SK-N-SH (cell line): ENCODE results near the gene NEURL2. TPM values are rescaled to one million over a fixed set of nuclear protein-coding genes. Genes with fewer than 3 reads are reported as not detected.

ENCODE experiments used
- CTCF ChIA-PET: fragments of 300-600, 350-600 bp; formaldehyde crosslinking; extraction: SDS; loops from one replicate; lab custom pipeline; 2021; lab: Yijun Ruan, JAX
- POLR2A ChIA-PET: fragments of 350-600 bp; sonication (Branson Sonifier 250); formaldehyde crosslinking; extraction: SDS; loops from one replicate; lab custom pipeline; 2020; ENCODE audit warnings: antibody characterized with exemption, inconsistent platforms; lab: Yijun Ruan, JAX
- DNase-seq: peaks from one replicate; pipeline ENCODE4 v3.0.0; 2012
- H2AFZ ChIP-seq: fragments of 200-600 bp; sonication (generic); 2 replicates; pipeline ENCODE4 v1.8.1; 2016; ENCODE audit warnings: antibody characterized with exemption, mild to moderate bottlenecking, low read depth
- H3F3A ChIP-seq: fragments of 200-600 bp; sonication (generic); replicated peaks from 2 replicates; pipeline ENCODE3; 2016; ENCODE audit warnings: antibody characterized with exemption, mild to moderate bottlenecking; ENCODE audit not compliant: insufficient read depth
- H3K27ac ChIP-seq, 2 experiments: fragments of 200-500 bp in 1 of 2; fragments of 200-600 bp in 1 of 2; sonication (Bioruptor generic) in 1 of 2; sonication (generic), shearing (Covaris generic) in 1 of 2; 2 replicates each; pipeline versions ENCODE4 v1.5.1 to v1.6.1; 2014 to 2016; ENCODE audit warnings: low read depth in 2 of 2, inconsistent platforms in 1 of 2, low read length in 1 of 2, mild to moderate bottlenecking in 1 of 2, mixed read lengths in 1 of 2
- H3K27me3 ChIP-seq: fragments of 200-600 bp; sonication (generic), shearing (Covaris generic); 2 replicates; pipeline ENCODE4 v1.6.1; 2016; ENCODE audit warnings: mixed run types; ENCODE audit not compliant: insufficient read depth
- H3K36me3 ChIP-seq, 2 experiments: fragments of 200-500 bp in 1 of 2; fragments of 200-600 bp in 1 of 2; sonication (Bioruptor generic) in 1 of 2; sonication (generic) in 1 of 2; replicated peaks in 1 of 2; 2 replicates each; pipeline versions ENCODE3 to v1.5.1; 2014 to 2016; ENCODE audit warnings: low read length in 1 of 2, mild to moderate bottlenecking in 1 of 2; ENCODE audit not compliant: insufficient read depth in 2 of 2, control insufficient read depth in 1 of 2
- H3K4me1 ChIP-seq, 2 experiments: fragments of 200-500 bp in 1 of 2; fragments of 200-600 bp in 1 of 2; sonication (Bioruptor generic) in 1 of 2; sonication (generic), shearing (Covaris generic) in 1 of 2; 2 replicates each; pipeline versions ENCODE4 v1.5.1 to v1.6.1; 2014 to 2016; ENCODE audit warnings: low read depth in 1 of 2, low read length in 1 of 2, mixed run types in 1 of 2; ENCODE audit not compliant: insufficient read depth in 2 of 2, control insufficient read depth in 1 of 2
- H3K4me2 ChIP-seq: fragments of 200-600 bp; sonication (generic), shearing (Covaris generic); 2 replicates; pipeline ENCODE4 v1.6.1; 2017; ENCODE audit warnings: mixed run types
- H3K4me3 ChIP-seq, 2 experiments: fragments of 200-500 bp in 1 of 2; fragments of 200-600 bp in 1 of 2; sonication (Bioruptor generic) in 1 of 2; sonication (generic), shearing (Covaris generic) in 1 of 2; 2 replicates each; pipeline versions ENCODE4 v1.5.1 to v1.8.1; 2014 to 2016; ENCODE audit warnings: low read depth in 2 of 2, inconsistent platforms in 1 of 2, low read length in 1 of 2, mild to moderate bottlenecking in 1 of 2, mixed read lengths in 1 of 2, moderate library complexity in 1 of 2
- H3K79me2 ChIP-seq: fragments of 200-600 bp; sonication (generic); 2 replicates; pipeline ENCODE4 v1.8.1; 2017; ENCODE audit warnings: mild to moderate bottlenecking; ENCODE audit not compliant: insufficient read depth
- H3K9ac ChIP-seq: fragments of 200-600 bp; sonication (generic); 2 replicates; pipeline ENCODE4 v1.6.1; 2017; ENCODE audit warnings: mixed run types
- H3K9me2 ChIP-seq: fragments of 200-600 bp; sonication (generic); 2 replicates; pipeline ENCODE4 v1.6.1; 2017; ENCODE audit warnings: mixed run types
- H3K9me3 ChIP-seq: fragments of 200-600 bp; sonication (generic); 2 replicates; pipeline ENCODE4 v1.6.1; 2017; ENCODE audit warnings: mixed run types, mild to moderate bottlenecking, moderate library complexity
- H4K20me1 ChIP-seq: fragments of 200-600 bp; sonication (generic); 2 replicates; pipeline ENCODE4 v1.6.1; 2017; ENCODE audit warnings: mild to moderate bottlenecking, mixed run types; ENCODE audit not compliant: insufficient read depth
- CHD2 ChIP-seq: fragments of 150-350 bp; IDR thresholded peaks from 2 replicates; pipeline ENCODE4 v1.6.1; 2018; ENCODE audit warnings: low read length; ENCODE audit not compliant: partially characterized antibody
- ELF1 ChIP-seq: IDR thresholded peaks from 2 replicates; pipeline ENCODE4 v1.4.0; 2012
- GABPA ChIP-seq: IDR thresholded peaks from 2 replicates; pipeline ENCODE4 v1.4.0; 2012; ENCODE audit warnings: low read depth, mild to moderate bottlenecking
- NRF1 ChIP-seq: IDR thresholded peaks from 2 replicates; pipeline ENCODE4 v1.6.1; 2012; ENCODE audit warnings: low read depth, mild to moderate bottlenecking, low read length
- RCOR1 ChIP-seq: fragments of 150-350 bp; IDR thresholded peaks from 2 replicates; pipeline ENCODE4 v1.6.1; 2017; ENCODE audit warnings: antibody characterized with exemption, low read length
- TCF12 ChIP-seq: IDR thresholded peaks from 2 replicates; pipeline ENCODE4 v1.4.0; 2012
- YY1 ChIP-seq: IDR thresholded peaks from 2 replicates; pipeline ENCODE4 v1.4.0; 2012; ENCODE audit warnings: low read depth, mild to moderate bottlenecking
- WGBS: methylation state at CpG from one replicate; pipeline ENCODE4 v1.1.6; 2017; ENCODE audit warnings: low lambda C conversion rate; 5-methylcytosine and 5-hydroxymethylcytosine counted together
- polyA plus RNA-seq, 3 experiments: library from polyadenylated mRNA; depleted of rRNA; stranded (reverse); fragments of >200 nt; gene quantifications; 2 replicates each; pipeline ENCODE4 v1.2.3, GENCODE V29; 2012
- TF ChIP-seq, protein P1 (sequence below): IDR thresholded peaks from 2 replicates; pipeline ENCODE4 v1.4.0; 2012; ENCODE audit warnings: low read depth, borderline replicate concordance
- TF ChIP-seq, protein P2 (sequence below): IDR thresholded peaks from 2 replicates; pipeline ENCODE4 v1.4.0; 2012; ENCODE audit warnings: low read depth, borderline replicate concordance
- TF ChIP-seq, protein P3 (sequence below): IDR thresholded peaks from 2 replicates; pipeline ENCODE4; 2012
- TF ChIP-seq, protein P4 (sequence below): IDR thresholded peaks from 2 replicates; pipeline ENCODE4 v1.6.1; 2012; ENCODE audit warnings: mild to moderate bottlenecking, low read depth, low read length, moderate library complexity

The NEURL2 gene
- polyA plus RNA-seq, 1 of the 3 experiments (the other 2 are of a cell fraction), result 3.5 TPM

DNA sequence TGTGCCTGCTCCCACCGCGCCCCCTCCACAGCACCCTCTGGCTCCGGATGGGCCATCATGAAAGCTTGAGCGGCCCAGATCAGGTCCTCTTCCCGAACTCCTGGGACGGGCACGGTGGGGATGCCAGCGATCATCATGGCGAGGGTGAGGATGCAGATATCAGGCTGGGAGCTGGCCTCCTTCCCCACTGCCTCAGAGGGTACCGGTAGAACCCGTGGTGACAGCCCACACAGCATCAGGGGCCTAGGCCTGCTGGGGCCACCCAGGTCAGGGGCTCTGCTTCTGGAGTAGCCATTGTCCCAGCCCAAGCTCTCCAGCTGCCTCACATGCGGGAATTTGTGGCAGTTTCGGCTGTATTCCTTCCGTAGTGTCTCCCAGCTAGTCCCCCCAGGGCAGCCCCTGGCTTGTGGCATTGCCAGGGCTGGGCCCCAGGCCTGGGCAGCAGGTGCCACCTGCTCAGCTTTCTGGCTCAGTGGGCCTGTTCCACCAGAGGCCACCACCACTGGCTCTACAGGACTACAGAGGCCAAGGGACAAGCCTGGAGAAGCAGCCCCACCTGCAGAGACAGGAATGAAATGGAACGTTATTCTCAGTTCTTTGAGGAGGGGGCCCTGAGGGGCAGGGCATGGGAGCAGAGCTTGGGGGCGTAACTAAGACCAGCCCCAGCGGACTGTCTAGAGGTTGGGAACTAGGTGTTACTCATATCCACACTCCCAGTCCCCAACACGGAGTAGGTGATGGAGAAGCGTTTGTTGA is 4.2 kb downstream of the NEURL2 start:
- Histone ChIP-seq H4K20me1 (no peaks in the 10 kb centered on the region), H2AFZ (no peak overlapping the region), H3K4me2 (no peak overlapping the region), H3K4me3 (no peak overlapping the region), H3F3A (peaks cover 15% of the 10 kb centered on the region), H3K9me2 (no peaks in the 10 kb centered on the region), H3K4me1 (peaks cover 4 to 10% of the 10 kb centered on the region in 2 experiments; a peak in 3 of 4 replicates), H3K9me3 (no peaks in the 10 kb centered on the region), H3K36me3 (peaks cover 3 to 15% of the 10 kb centered on the region in 2 experiments), H3K79me2 (peaks cover 19% of the 10 kb centered on the region), H3K27ac (no peak overlapping the region), H3K9ac (no peak overlapping the region), H3K27me3 (no peaks in the 10 kb centered on the region)
- no peak for DNase-seq
- ChIA-PET CTCF (no interaction called here), POLR2A (no interaction called here)
- TF ChIP-seq NRF1, result no peak
- WGBS, result 93% methylated on average over 9 of the region's 19 CpGs

DNA sequence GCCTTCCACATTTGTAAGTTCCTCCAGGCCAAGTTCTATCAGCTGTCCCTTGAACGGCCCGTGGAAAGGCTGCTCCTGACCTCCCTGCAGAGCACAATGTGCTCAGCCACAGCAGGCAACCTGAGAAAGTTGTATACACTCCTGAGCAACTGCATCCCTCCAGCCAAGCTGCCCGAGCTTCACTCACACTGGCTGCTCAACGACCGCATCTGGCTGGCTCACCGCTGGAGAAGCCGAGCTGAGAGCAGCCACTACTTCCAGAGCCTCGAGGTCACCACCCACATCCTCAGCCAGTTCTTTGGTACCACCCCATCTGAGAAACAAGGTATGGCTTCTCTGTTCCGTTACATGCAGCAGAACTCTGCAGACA is 7.9 kb downstream of the NEURL2 start:
- no peak for TF ChIP-seq CHD2
- Histone ChIP-seq H3K36me3 (peaks cover 3 to 15% of the 10 kb centered on the region in 2 experiments), H3K4me1 (peaks cover 3 to 10% of the 10 kb centered on the region in 2 experiments; a peak in 2 of 4 replicates), H3K4me2 (no peak overlapping the region), H2AFZ (no peak overlapping the region), H3K4me3 (no peak overlapping the region), H3K79me2 (peaks cover 19% of the 10 kb centered on the region), H4K20me1 (no peaks in the 10 kb centered on the region), H3F3A (peaks cover 11% of the 10 kb centered on the region), H3K27me3 (no peaks in the 10 kb centered on the region), H3K9ac (no peak overlapping the region), H3K27ac (no peak overlapping the region), H3K9me2 (no peaks in the 10 kb centered on the region), H3K9me3 (no peaks in the 10 kb centered on the region)
- CTCF ChIA-PET, result interaction anchor here (0.7 to 1.2 kb wide), 5 partner anchors 8 to 112 kb away, joined by 3 to 4 read pairs (median 3); partner anchors contain the start of genes CTSA and NEURL2
- POLR2A ChIA-PET, result interaction anchor here (1.9 kb wide), 1 partner anchor 29 kb away, joined by 5 read pairs; the partner anchor contains the start of gene PLTP
- 58% methylated on average over 2 of the region's 9 CpGs for WGBS
- DNase-seq, result no peak

DNA sequence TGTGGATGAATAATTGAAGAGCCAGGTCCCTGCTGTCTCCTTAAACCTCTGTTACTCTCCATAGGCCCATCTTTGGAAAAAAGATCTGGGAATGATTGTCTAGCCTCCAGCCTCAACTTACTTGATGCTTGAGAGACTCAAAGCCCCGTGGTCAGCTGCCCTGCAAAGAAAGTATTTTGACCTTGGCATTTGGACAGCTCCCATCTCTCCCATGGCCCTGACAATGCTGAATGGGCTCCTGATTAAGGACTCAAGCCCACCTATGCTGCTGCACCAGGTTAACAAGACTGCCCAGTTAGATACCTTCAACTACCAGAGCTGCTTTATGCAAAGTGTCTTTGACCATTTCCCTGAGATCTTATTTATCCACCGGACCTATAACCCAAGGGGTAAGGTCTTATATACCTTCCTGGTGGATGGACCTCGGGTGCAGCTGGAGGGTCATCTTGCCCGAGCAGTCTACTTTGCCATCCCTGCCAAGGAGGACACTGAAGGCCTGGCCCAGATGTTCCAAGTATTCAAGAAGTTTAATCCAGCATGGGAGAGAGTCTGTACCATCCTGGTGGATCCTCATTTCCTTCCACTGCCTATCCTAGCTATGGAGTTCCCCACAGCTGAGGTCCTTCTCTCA is 8.4 kb downstream of the NEURL2 start:
- no peaks in the 10 kb centered on the region for H4K20me1 ChIP-seq
- 89% methylated on average over 4 of the region's 4 CpGs for WGBS
- H3K9me3 ChIP-seq, result no peaks in the 10 kb centered on the region
- TF ChIP-seq, protein P1, sequence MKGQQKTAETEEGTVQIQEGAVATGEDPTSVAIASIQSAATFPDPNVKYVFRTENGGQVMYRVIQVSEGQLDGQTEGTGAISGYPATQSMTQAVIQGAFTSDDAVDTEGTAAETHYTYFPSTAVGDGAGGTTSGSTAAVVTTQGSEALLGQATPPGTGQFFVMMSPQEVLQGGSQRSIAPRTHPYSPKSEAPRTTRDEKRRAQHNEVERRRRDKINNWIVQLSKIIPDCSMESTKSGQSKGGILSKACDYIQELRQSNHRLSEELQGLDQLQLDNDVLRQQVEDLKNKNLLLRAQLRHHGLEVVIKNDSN, result no peak
- no peak for TF ChIP-seq RCOR1
- TF ChIP-seq TCF12, result no peak
- TF ChIP-seq, protein P2, sequence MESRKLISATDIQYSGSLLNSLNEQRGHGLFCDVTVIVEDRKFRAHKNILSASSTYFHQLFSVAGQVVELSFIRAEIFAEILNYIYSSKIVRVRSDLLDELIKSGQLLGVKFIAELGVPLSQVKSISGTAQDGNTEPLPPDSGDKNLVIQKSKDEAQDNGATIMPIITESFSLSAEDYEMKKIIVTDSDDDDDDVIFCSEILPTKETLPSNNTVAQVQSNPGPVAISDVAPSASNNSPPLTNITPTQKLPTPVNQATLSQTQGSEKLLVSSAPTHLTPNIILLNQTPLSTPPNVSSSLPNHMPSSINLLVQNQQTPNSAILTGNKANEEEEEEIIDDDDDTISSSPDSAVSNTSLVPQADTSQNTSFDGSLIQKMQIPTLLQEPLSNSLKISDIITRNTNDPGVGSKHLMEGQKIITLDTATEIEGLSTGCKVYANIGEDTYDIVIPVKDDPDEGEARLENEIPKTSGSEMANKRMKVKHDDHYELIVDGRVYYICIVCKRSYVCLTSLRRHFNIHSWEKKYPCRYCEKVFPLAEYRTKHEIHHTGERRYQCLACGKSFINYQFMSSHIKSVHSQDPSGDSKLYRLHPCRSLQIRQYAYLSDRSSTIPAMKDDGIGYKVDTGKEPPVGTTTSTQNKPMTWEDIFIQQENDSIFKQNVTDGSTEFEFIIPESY, result no peak
- TF ChIP-seq, protein P3, sequence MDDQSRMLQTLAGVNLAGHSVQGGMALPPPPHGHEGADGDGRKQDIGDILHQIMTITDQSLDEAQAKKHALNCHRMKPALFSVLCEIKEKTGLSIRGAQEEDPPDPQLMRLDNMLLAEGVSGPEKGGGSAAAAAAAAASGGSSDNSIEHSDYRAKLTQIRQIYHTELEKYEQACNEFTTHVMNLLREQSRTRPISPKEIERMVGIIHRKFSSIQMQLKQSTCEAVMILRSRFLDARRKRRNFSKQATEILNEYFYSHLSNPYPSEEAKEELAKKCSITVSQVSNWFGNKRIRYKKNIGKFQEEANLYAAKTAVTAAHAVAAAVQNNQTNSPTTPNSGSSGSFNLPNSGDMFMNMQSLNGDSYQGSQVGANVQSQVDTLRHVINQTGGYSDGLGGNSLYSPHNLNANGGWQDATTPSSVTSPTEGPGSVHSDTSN, result no peak
- TF ChIP-seq YY1, result no peak
- no peak for TF ChIP-seq ELF1
- TF ChIP-seq, protein P4, sequence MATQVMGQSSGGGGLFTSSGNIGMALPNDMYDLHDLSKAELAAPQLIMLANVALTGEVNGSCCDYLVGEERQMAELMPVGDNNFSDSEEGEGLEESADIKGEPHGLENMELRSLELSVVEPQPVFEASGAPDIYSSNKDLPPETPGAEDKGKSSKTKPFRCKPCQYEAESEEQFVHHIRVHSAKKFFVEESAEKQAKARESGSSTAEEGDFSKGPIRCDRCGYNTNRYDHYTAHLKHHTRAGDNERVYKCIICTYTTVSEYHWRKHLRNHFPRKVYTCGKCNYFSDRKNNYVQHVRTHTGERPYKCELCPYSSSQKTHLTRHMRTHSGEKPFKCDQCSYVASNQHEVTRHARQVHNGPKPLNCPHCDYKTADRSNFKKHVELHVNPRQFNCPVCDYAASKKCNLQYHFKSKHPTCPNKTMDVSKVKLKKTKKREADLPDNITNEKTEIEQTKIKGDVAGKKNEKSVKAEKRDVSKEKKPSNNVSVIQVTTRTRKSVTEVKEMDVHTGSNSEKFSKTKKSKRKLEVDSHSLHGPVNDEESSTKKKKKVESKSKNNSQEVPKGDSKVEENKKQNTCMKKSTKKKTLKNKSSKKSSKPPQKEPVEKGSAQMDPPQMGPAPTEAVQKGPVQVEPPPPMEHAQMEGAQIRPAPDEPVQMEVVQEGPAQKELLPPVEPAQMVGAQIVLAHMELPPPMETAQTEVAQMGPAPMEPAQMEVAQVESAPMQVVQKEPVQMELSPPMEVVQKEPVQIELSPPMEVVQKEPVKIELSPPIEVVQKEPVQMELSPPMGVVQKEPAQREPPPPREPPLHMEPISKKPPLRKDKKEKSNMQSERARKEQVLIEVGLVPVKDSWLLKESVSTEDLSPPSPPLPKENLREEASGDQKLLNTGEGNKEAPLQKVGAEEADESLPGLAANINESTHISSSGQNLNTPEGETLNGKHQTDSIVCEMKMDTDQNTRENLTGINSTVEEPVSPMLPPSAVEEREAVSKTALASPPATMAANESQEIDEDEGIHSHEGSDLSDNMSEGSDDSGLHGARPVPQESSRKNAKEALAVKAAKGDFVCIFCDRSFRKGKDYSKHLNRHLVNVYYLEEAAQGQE, result no peak
- TF ChIP-seq GABPA, result no peak
- no peak overlapping the region for H3K9ac ChIP-seq
- H3K4me3 ChIP-seq, result no peak overlapping the region
- H3K27me3 ChIP-seq, result no peaks in the 10 kb centered on the region
- peaks cover 3 to 10% of the 10 kb centered on the region in 2 experiments; a peak in 2 of 4 replicates for H3K4me1 ChIP-seq
- H3K4me2 ChIP-seq, result no peak overlapping the region
- ChIA-PET POLR2A (interaction anchor here (1.9 to 2.5 kb wide), 2 partner anchors 8 to 29 kb away, joined by 5 to 26 read pairs; partner anchors contain the start of genes CTSA, NEURL2 and PLTP), CTCF (interaction anchor here (0.7 to 3.2 kb wide), 5 partner anchors 8 to 112 kb away, joined by 3 to 24 read pairs (median 4); partner anchors contain the start of genes CTSA and NEURL2)
- peaks cover 19% of the 10 kb centered on the region for H3K79me2 ChIP-seq
- no peaks in the 10 kb centered on the region for H3K9me2 ChIP-seq
- DNase-seq, result no peak
- H3K36me3 ChIP-seq, result peaks cover 3 to 16% of the 10 kb centered on the region in 2 experiments
- no peak overlapping the region for H3K27ac ChIP-seq
- no peak overlapping the region for H2AFZ ChIP-seq
- H3F3A ChIP-seq, result peaks cover 11% of the 10 kb centered on the region
